Activated CD8-positive, alpha-beta memory T cell treated with anti-CD3 and anti-CD28 coated beads, Interleukin-2, amount 50 U/mL, for 24 hours (primary cell): ENCODE data around the gene CELSR3.

Experiments used
- DNase-seq: peaks from one replicate; pipeline ENCODE4 v3.0.0-alpha.2; 2020; ENCODE audit errors: extremely low read depth

Gene CELSR3

GRCh38 chr3:48634661-48635221 lies 27.9 kb downstream of the CELSR3 start:
- peak; percentile 21 for DNase-seq

- DNase-seq: no peak
These were observed 28.9 kb downstream of the CELSR3 start for GRCh38 chr3:48633743-48634142.

- DNase-seq: no peak
These were observed 29.4 kb downstream of the CELSR3 start for GRCh38 chr3:48633256-48633655.

GRCh38 chr3:48631516-48632448 lies 30.9 kb downstream of the CELSR3 start:
- DNase-seq: no peak

GRCh38 chr3:48630833-48631232 lies 31.9 kb downstream of the CELSR3 start:
- no peak for DNase-seq

GRCh38 chr3:48630407-48630806 lies 32.3 kb downstream of the CELSR3 start:
- no peak for DNase-seq

- no peak for DNase-seq
These were observed 32.8 kb downstream of the CELSR3 start for GRCh38 chr3:48629894-48630293.

GRCh38 chr3:48628277-48629017 lies 34.2 kb downstream of the CELSR3 start:
- DNase-seq: no peak

GRCh38 chr3:48625600-48625999 lies 37.1 kb downstream of the CELSR3 start:
- DNase-seq: no peak

- no peak for DNase-seq
These were observed 37.9 kb downstream of the CELSR3 start for GRCh38 chr3:48624767-48625166.

GRCh38 chr3:48623851-48624547 lies 38.7 kb downstream of the CELSR3 start:
- DNase-seq: no peak

- DNase-seq: no peak
These were observed 41.2 kb downstream of the CELSR3 start, which contains the start of gene TMEM89 for GRCh38 chr3:48621461-48621869. TMEM89 (minus strand) TSS chr3:48621769; CDS start chr3:48621756, 13 bp downstream.

- DNase-seq: no peak
These were observed 42.9 kb downstream of the CELSR3 start for GRCh38 chr3:48619541-48620524.

- no peak for DNase-seq
These were observed 45.1 kb downstream of the CELSR3 start for GRCh38 chr3:48617559-48617958.

- DNase-seq: no peak
These were observed 48.6 kb downstream of the CELSR3 start for GRCh38 chr3:48614044-48614443.

GRCh38 chr3:48612309-48612708 lies 50.4 kb downstream of the CELSR3 start:
- no peak for DNase-seq

- peak; percentile 69 for DNase-seq
These were observed 53.3 kb downstream of the CELSR3 start, which contains the start of gene UQCRC1 for GRCh38 chr3:48609088-48610005. UQCRC1 (minus strand) TSS chr3:48609646; CDS start chr3:48609620, 26 bp downstream.

- DNase-seq: no peak
These were observed 55.2 kb downstream of the CELSR3 start for GRCh38 chr3:48607519-48607918.

- no peak for DNase-seq
These were observed 61.1 kb downstream of the CELSR3 start for GRCh38 chr3:48601622-48601994.
